IPS-18c (cell line): ENCODE results near the gene PDIA5.

Experiments used
- H3K4me3 ChIP-seq: 2 replicates; pipeline ENCODE4 v1.7.0; 2013; ENCODE audit warnings: low read depth, mild to moderate bottlenecking, low read length, moderate library complexity; ENCODE audit not compliant: insufficient read depth
- H3K9me3 ChIP-seq: one replicate; pipeline ENCODE4 v1.6.1; 2013; ENCODE audit warnings: mild to moderate bottlenecking, low read length, moderate library complexity; ENCODE audit not compliant: control insufficient read depth, insufficient read depth

Gene PDIA5

GRCh38 chr3:123201557-123202427, 135.0 kb downstream of the PDIA5 start, which contains the start of gene SEC22A:
Gene SEC22A (plus strand): TSS chr3:123201943. CDS start chr3:123209218, 7,275 bp downstream.
- peak within 1 kb of the TSS; percentile 99 for H3K4me3 ChIP-seq
- peaks cover 3% of the 10 kb centered on the region for H3K9me3 ChIP-seq

- Histone ChIP-seq H3K4me3 (peak overlapping the region; percentile 99), H3K9me3 (peaks cover 3% of the 10 kb centered on the region)
Observed at GRCh38 chr3:123202451-123202850, 135.6 kb downstream of the PDIA5 start.
